OCI-LY7 (cell line): ENCODE measurements around the gene KDM4B. TPM values are rescaled to one million over a fixed set of nuclear protein-coding genes. Genes with fewer than 3 reads are reported as not detected.
A peak's percentile ranks its signal among the peaks of the same experiment; 100 is the strongest.

ENCODE experiments used
- BruUV-seq: library from RNA; stranded (reverse); fragments of 400-500 nt; replicated peaks from 2 replicates; lab custom pipeline; 2021; lab: Mats Ljungman, UMichigan
- CTCF ChIA-PET: fragments of 300-600 bp; sonication (Branson Sonifier 250); formaldehyde crosslinking; loops from one replicate; lab custom pipeline; 2022; ENCODE audit warnings: antibody characterized with exemption; ENCODE audit not compliant: unreplicated experiment; lab: Charles Lee
- POLR2A ChIA-PET: fragments of 300-600 bp; sonication (Branson Sonifier 250); formaldehyde crosslinking; loops from one replicate; lab custom pipeline; 2022; ENCODE audit warnings: antibody characterized with exemption; lab: Charles Lee
- DNase-seq: peaks from one replicate; pipeline ENCODE4 v3.0.0-alpha.2; 2015; ENCODE audit warnings: low spot score
- H2AFZ ChIP-seq: fragments of 200-600 bp; sonication (generic), shearing (Covaris generic); 2 replicates; pipeline ENCODE4 v1.6.1; 2014; ENCODE audit warnings: mild to moderate bottlenecking, antibody characterized with exemption, low read length, moderate library complexity
- H3K27ac ChIP-seq: fragments of 200-600 bp; sonication (generic); 2 replicates; pipeline ENCODE4 v1.5.1; 2014; ENCODE audit warnings: mixed run types, low read depth, mild to moderate bottlenecking, moderate library complexity, low read length, inconsistent platforms; ENCODE audit not compliant: poor library complexity, severe bottlenecking
- H3K36me3 ChIP-seq: fragments of 200-600 bp; sonication (generic); 2 replicates; pipeline ENCODE4 v1.6.1; 2014; ENCODE audit warnings: mild to moderate bottlenecking, antibody characterized with exemption, low read length, moderate library complexity, mixed read lengths; ENCODE audit not compliant: insufficient read depth
- H3K4me1 ChIP-seq: fragments of 200-600 bp; sonication (generic); 2 replicates; pipeline ENCODE4 v1.5.1; 2014; ENCODE audit warnings: mild to moderate bottlenecking, low read length; ENCODE audit not compliant: insufficient read depth, poor library complexity, severe bottlenecking
- H3K4me2 ChIP-seq: fragments of 200-600 bp; sonication (generic); 2 replicates; pipeline ENCODE4 v1.6.1; 2014; ENCODE audit warnings: mild to moderate bottlenecking, low read length
- H3K4me3 ChIP-seq: fragments of 200-600 bp; sonication (generic); 2 replicates; pipeline ENCODE4 v1.5.1; 2014; ENCODE audit warnings: mild to moderate bottlenecking, low read depth, low read length; ENCODE audit not compliant: poor library complexity, severe bottlenecking
- H3K79me2 ChIP-seq: fragments of 200-600 bp; sonication (generic); 2 replicates; pipeline ENCODE4 v1.6.1; 2016; ENCODE audit warnings: low read depth, mild to moderate bottlenecking, low read length, moderate library complexity, mixed read lengths; ENCODE audit not compliant: insufficient read depth
- H3K9me2 ChIP-seq: fragments of 200-600 bp; sonication (generic); 2 replicates; pipeline ENCODE4 v1.6.1; 2016; ENCODE audit warnings: mild to moderate bottlenecking, low read length, mixed read lengths; ENCODE audit not compliant: insufficient read depth
- H3K9me3 ChIP-seq: fragments of 200-600 bp; sonication (generic); 2 replicates; pipeline ENCODE4 v1.6.1; 2014; ENCODE audit warnings: mild to moderate bottlenecking, mixed run types, low read length, mixed read lengths
- H4K20me1 ChIP-seq: fragments of 200-600 bp; sonication (generic); 2 replicates; pipeline ENCODE4 v1.6.1; 2014; ENCODE audit warnings: mild to moderate bottlenecking, antibody characterized with exemption, low read length, moderate library complexity, mixed read lengths; ENCODE audit not compliant: insufficient read depth
- CTCF ChIP-seq: fragments of 200-600 bp; sonication (generic); conservative IDR thresholded peaks from 2 replicates; pipeline ENCODE4 v1.5.1; 2014; ENCODE audit warnings: mild to moderate bottlenecking, antibody characterized with exemption, low read length, moderate library complexity, mixed read lengths
- EZH2phosphoT487 ChIP-seq: fragments of 200-600 bp; sonication (generic); IDR thresholded peaks from 2 replicates; pipeline ENCODE4 v1.6.1; 2018; ENCODE audit warnings: low read depth, borderline replicate concordance, mild to moderate bottlenecking, mixed run types, antibody characterized with exemption, low read length, moderate library complexity, mixed read lengths
- intact Hi-C: fragments of 100-400 bp; cut with micrococcal nuclease; formaldehyde crosslinking; loops from one replicate; pipeline ENCODE4 v1.10.0; 2022; ENCODE audit not compliant: unreplicated experiment
- total RNA-seq, 2 experiments: library from RNA; depleted of rRNA in 1 of 2; stranded (reverse); fragments of >200 nt in 1 of 2; shearing (Covaris generic) in 1 of 2; gene quantifications; 2 replicates each; pipeline ENCODE4 v1.2.3, GENCODE V29; 2014 to 2022

KDM4B gene
- total RNA-seq, 2 experiments from 2014 or later = 24.3 to 44.2 TPM

- H3K4me2 ChIP-seq = no peak overlapping the region
- no peak overlapping the region for H3K4me3 ChIP-seq
- H4K20me1 ChIP-seq = no peaks in the 10 kb centered on the region
- POLR2A ChIA-PET = no interaction called here
- no peak overlapping the region for H2AFZ ChIP-seq
- no peaks in the 10 kb centered on the region for H3K36me3 ChIP-seq
- no peak overlapping the region for H3K27ac ChIP-seq
- peaks cover 33% of the 10 kb centered on the region for H3K4me1 ChIP-seq
- intact Hi-C loops = no loop called here
- no peak for TF ChIP-seq CTCF
- CTCF ChIA-PET = no interaction called here
- no peaks in the 10 kb centered on the region for H3K79me2 ChIP-seq
- no peaks in the 10 kb centered on the region for H3K9me3 ChIP-seq
- DNase-seq = no peak
- H3K9me2 ChIP-seq = no peaks in the 10 kb centered on the region
- BruUV-seq = no TSS peak
Measured at GRCh38 chr19:5125376-5125775, 156.5 kb downstream of the KDM4B start.

- H3K4me2 ChIP-seq = no peak overlapping the region
- H3K27ac ChIP-seq = no peak overlapping the region
- H3K4me3 ChIP-seq = no peak overlapping the region
- CTCF ChIA-PET = no interaction called here
- peaks cover 39% of the 10 kb centered on the region for H3K4me1 ChIP-seq
- H2AFZ ChIP-seq = no peak overlapping the region
- no peak for DNase-seq
- H3K79me2 ChIP-seq = no peaks in the 10 kb centered on the region
- TF ChIP-seq EZH2phosphoT487 (no peak), CTCF (no peak)
- H3K36me3 ChIP-seq = no peaks in the 10 kb centered on the region
- intact Hi-C loops = no loop called here
- no peaks in the 10 kb centered on the region for H3K9me3 ChIP-seq
- no peaks in the 10 kb centered on the region for H4K20me1 ChIP-seq
- H3K9me2 ChIP-seq = no peaks in the 10 kb centered on the region
- POLR2A ChIA-PET = no interaction called here
- BruUV-seq = no TSS peak
Measured at GRCh38 chr19:5125797-5126497, 157.0 kb downstream of the KDM4B start.

- intact Hi-C loops = no loop called here
- Histone ChIP-seq H3K9me3 (no peaks in the 10 kb centered on the region), H3K36me3 (no peaks in the 10 kb centered on the region), H3K27ac (no peak overlapping the region), H4K20me1 (no peaks in the 10 kb centered on the region), H3K4me1 (peaks cover 45% of the 10 kb centered on the region), H3K79me2 (no peaks in the 10 kb centered on the region), H3K4me3 (no peak overlapping the region), H3K9me2 (no peaks in the 10 kb centered on the region), H3K4me2 (peak overlapping the region; percentile 48; the same call in 1 of the 2 replicates), H2AFZ (no peak overlapping the region)
- ChIA-PET CTCF (no interaction called here), POLR2A (no interaction called here)
- no peak for TF ChIP-seq EZH2phosphoT487
- TF ChIP-seq CTCF = no peak
- peak; percentile 42 for DNase-seq
- no TSS peak for BruUV-seq
Measured at GRCh38 chr19:5126498-5127223, 157.7 kb downstream of the KDM4B start.
